IPS-18a (cell line): ENCODE data around the gene JAKMIP1.

ENCODE experiments used
- H3K27ac ChIP-seq: one replicate; pipeline ENCODE4 v1.5.1; 2013; ENCODE audit warnings: low read length
- H3K27me3 ChIP-seq: one replicate; pipeline ENCODE4 v1.6.1; 2013; ENCODE audit warnings: mild to moderate bottlenecking, low read length; ENCODE audit not compliant: control insufficient read depth, insufficient read depth
- H3K36me3 ChIP-seq: one replicate; pipeline ENCODE4 v1.6.1; 2013; ENCODE audit warnings: low read depth, low read length; ENCODE audit not compliant: control insufficient read depth
- H3K4me1 ChIP-seq: one replicate; pipeline ENCODE4 v1.6.1; 2013; ENCODE audit warnings: low read depth, low read length; ENCODE audit not compliant: control insufficient read depth
- H3K4me3 ChIP-seq: one replicate; pipeline ENCODE4 v1.5.1; 2013; ENCODE audit warnings: low read length
- H3K9ac ChIP-seq: one replicate; pipeline ENCODE4 v1.6.1; 2013; ENCODE audit warnings: mild to moderate bottlenecking, low read length, moderate library complexity
- H3K9me3 ChIP-seq: one replicate; pipeline ENCODE4 v1.6.1; 2013; ENCODE audit warnings: low read depth, low read length; ENCODE audit not compliant: control insufficient read depth

Gene JAKMIP1

GRCh38 chr4:6018331-6018730, 182.0 kb downstream of the JAKMIP1 start, which contains the start of gene C4orf50:
TSS of gene C4orf50 (minus strand) at chr4:6018431.
- Histone ChIP-seq H3K36me3 (no peaks in the 10 kb centered on the region), H3K9ac (no peak within 1 kb of the TSS), H3K27me3 (no peaks in the 10 kb centered on the region), H3K27ac (no peak within 1 kb of the TSS), H3K4me1 (no peaks in the 10 kb centered on the region), H3K4me3 (no peak within 1 kb of the TSS), H3K9me3 (no peaks in the 10 kb centered on the region)

- H3K27ac ChIP-seq = no peak overlapping the region
- H3K9me3 ChIP-seq = no peaks in the 10 kb centered on the region
- no peaks in the 10 kb centered on the region for H3K36me3 ChIP-seq
- H3K27me3 ChIP-seq = no peaks in the 10 kb centered on the region
- no peak overlapping the region for H3K4me3 ChIP-seq
- no peaks in the 10 kb centered on the region for H3K4me1 ChIP-seq
- no peak overlapping the region for H3K9ac ChIP-seq
Observed at GRCh38 chr4:6017800-6018199, 182.5 kb downstream of the JAKMIP1 start.

- Histone ChIP-seq H3K9ac (no peak overlapping the region), H3K9me3 (no peaks in the 10 kb centered on the region), H3K27ac (no peak overlapping the region), H3K4me3 (no peak overlapping the region), H3K36me3 (no peaks in the 10 kb centered on the region), H3K4me1 (no peaks in the 10 kb centered on the region), H3K27me3 (no peaks in the 10 kb centered on the region)
Observed at GRCh38 chr4:6017030-6017429, 183.3 kb downstream of the JAKMIP1 start.

- Histone ChIP-seq H3K36me3 (no peaks in the 10 kb centered on the region), H3K4me1 (peaks cover 3% of the 10 kb centered on the region), H3K9ac (no peak overlapping the region), H3K9me3 (no peaks in the 10 kb centered on the region), H3K27me3 (peaks cover 19% of the 10 kb centered on the region), H3K4me3 (no peak overlapping the region), H3K27ac (no peak overlapping the region)
Observed at GRCh38 chr4:6013564-6013963, 186.8 kb downstream of the JAKMIP1 start.

GRCh38 chr4:6012200-6012599, 188.1 kb downstream of the JAKMIP1 start:
- Histone ChIP-seq H3K27me3 (peaks cover 33% of the 10 kb centered on the region), H3K9me3 (no peaks in the 10 kb centered on the region), H3K27ac (no peak overlapping the region)

GRCh38 chr4:6011686-6012085, 188.7 kb downstream of the JAKMIP1 start:
- peaks cover 38% of the 10 kb centered on the region for H3K27me3 ChIP-seq
- H3K9me3 ChIP-seq = no peaks in the 10 kb centered on the region
- H3K9ac ChIP-seq = no peak overlapping the region
- no peaks in the 10 kb centered on the region for H3K36me3 ChIP-seq
- no peak overlapping the region for H3K4me3 ChIP-seq
- H3K27ac ChIP-seq = no peak overlapping the region
- H3K4me1 ChIP-seq = peaks cover 3% of the 10 kb centered on the region

More at GRCh38 chr4:6012200-6012599, 188.1 kb downstream of the JAKMIP1 start:
- no peaks in the 10 kb centered on the region for H3K36me3 ChIP-seq
- no peak overlapping the region for H3K4me3 ChIP-seq
- no peak overlapping the region for H3K9ac ChIP-seq
- peaks cover 3% of the 10 kb centered on the region for H3K4me1 ChIP-seq

GRCh38 chr4:6011271-6011671, 189.1 kb downstream of the JAKMIP1 start:
- Histone ChIP-seq H3K9me3 (no peaks in the 10 kb centered on the region), H3K27me3 (peaks cover 42% of the 10 kb centered on the region), H3K27ac (no peak overlapping the region), H3K9ac (no peak overlapping the region), H3K36me3 (no peaks in the 10 kb centered on the region), H3K4me1 (peaks cover 3% of the 10 kb centered on the region), H3K4me3 (no peak overlapping the region)

GRCh38 chr4:6010789-6011188, 189.6 kb downstream of the JAKMIP1 start:
- Histone ChIP-seq H3K27ac (no peak overlapping the region), H3K4me1 (peaks cover 3% of the 10 kb centered on the region), H3K9ac (no peak overlapping the region), H3K4me3 (no peak overlapping the region), H3K36me3 (no peaks in the 10 kb centered on the region), H3K9me3 (no peaks in the 10 kb centered on the region), H3K27me3 (peaks cover 46% of the 10 kb centered on the region)

GRCh38 chr4:6009452-6009851, 190.9 kb downstream of the JAKMIP1 start:
- Histone ChIP-seq H3K4me1 (peaks cover 3% of the 10 kb centered on the region), H3K27me3 (peaks cover 46% of the 10 kb centered on the region), H3K9ac (no peak overlapping the region), H3K4me3 (no peak overlapping the region), H3K9me3 (no peaks in the 10 kb centered on the region), H3K27ac (no peak overlapping the region), H3K36me3 (no peaks in the 10 kb centered on the region)

- H3K9me3 ChIP-seq = no peaks in the 10 kb centered on the region
- no peak overlapping the region for H3K4me3 ChIP-seq
- H3K27me3 ChIP-seq = peaks cover 46% of the 10 kb centered on the region
- no peak overlapping the region for H3K9ac ChIP-seq
- no peak overlapping the region for H3K27ac ChIP-seq
- H3K4me1 ChIP-seq = peaks cover 3% of the 10 kb centered on the region
- no peaks in the 10 kb centered on the region for H3K36me3 ChIP-seq
Observed at GRCh38 chr4:6008766-6009385, 191.5 kb downstream of the JAKMIP1 start.

- H3K4me3 ChIP-seq = no peak overlapping the region
- H3K27ac ChIP-seq = no peak overlapping the region
- no peaks in the 10 kb centered on the region for H3K36me3 ChIP-seq
- no peak overlapping the region for H3K9ac ChIP-seq
- peaks cover 46% of the 10 kb centered on the region for H3K27me3 ChIP-seq
- H3K9me3 ChIP-seq = no peaks in the 10 kb centered on the region
- peaks cover 3% of the 10 kb centered on the region for H3K4me1 ChIP-seq
Observed at GRCh38 chr4:6008092-6008551, 192.2 kb downstream of the JAKMIP1 start.

- no peak overlapping the region for H3K27ac ChIP-seq
- no peaks in the 10 kb centered on the region for H3K36me3 ChIP-seq
- no peak overlapping the region for H3K4me3 ChIP-seq
- H3K9ac ChIP-seq = no peak overlapping the region
- H3K27me3 ChIP-seq = peaks cover 43% of the 10 kb centered on the region
- peaks cover 3% of the 10 kb centered on the region for H3K4me1 ChIP-seq
- no peaks in the 10 kb centered on the region for H3K9me3 ChIP-seq
Observed at GRCh38 chr4:6005175-6005574, 195.2 kb downstream of the JAKMIP1 start.
